HG02610 (cell line): ENCODE results near the gene PIMREG.

Experiments used
- ATAC-seq: cut with Tn5 transposase; IDR thresholded peaks from one replicate; pipeline ENCODE4 v1.9.1; 2021; ENCODE audit warnings: mild to moderate bottlenecking, moderate library complexity; ENCODE audit not compliant: unreplicated experiment

Gene PIMREG

DNA sequence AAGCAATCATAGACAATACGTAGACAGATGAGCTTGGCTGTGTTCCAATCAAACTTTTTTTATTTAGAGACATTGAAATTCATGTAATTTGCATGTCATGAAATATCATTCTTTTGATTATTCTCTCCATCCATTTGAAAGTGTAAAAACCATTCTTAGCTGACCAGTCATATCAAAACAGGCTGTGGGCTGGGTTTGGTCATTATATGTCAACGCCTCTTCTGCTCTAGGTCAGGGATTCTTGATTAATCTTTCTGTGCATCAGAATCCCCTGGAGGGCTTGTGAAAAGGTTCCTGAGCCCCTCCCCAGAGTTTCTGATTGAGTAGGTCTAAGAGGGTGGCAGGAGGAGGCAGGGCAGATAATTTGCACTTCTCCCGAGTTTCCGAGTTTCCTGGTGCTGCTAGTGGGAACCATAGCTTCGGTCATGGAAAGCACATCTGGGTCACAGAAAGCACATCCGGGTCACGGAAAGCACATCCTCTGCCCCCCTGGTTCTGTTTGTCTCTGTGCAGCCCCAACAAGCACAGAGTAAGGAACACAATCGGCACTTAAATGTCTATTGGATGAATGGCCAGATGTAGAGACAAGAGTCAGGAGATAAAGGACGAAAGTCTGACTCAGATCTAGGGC, 16.4 kb downstream of the PIMREG start:
- no peak for ATAC-seq

DNA sequence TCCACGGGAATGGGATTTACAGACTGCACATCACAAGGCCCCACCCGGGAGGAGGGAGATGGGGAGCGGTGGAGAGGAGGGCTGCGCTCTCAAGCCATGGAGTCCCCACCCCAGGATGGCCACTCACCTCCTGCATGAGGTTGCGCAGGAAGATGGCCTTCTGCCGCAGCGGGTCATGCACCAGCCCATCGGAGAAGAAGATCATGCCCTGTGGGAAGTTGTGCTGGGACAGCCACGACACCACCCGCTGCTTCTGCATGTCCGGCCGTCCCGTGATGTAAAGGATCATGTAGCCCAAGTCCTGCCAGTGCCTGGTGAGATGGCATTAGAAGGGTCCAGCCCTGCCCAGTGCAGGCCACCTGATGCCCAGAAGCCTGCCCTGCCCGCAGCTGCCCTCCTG, 17.0 kb downstream of the PIMREG start:
- no peak for ATAC-seq

DNA sequence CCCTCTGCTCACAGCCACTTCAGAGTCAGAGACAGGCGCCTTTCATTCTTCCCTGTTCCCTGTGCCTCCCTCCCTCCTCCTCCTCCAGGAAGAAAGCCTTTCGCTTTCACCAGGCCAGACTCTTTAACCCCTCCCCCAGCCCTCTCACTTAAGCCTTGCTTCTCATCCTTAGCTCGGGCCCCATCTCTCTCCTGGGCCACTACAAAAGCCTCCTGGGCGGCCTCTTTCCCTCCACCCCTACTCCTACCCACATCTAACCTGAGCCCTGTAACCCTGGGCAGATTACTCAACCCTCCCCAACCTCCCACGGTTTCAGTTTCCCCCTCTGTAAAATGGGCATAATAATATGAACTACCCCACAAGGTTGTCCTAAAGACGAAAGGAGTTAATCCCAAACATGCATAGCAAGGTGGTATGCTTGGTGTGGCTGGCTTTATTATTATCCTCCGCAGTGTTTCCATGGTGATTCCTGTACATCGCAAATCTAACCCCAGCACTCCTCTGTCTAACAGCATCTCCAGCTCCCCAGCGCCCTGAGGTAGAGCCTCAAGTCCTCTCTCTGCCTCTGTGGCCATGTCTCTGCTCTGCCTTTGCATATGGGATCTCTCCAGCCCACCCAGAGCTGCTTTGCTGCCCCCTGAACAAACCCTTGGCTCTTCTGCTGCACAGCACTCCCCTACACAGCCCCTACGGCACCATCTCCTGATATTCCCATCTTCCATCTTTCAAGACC, 17.7 kb downstream of the PIMREG start:
- ATAC-seq, result no peak

DNA sequence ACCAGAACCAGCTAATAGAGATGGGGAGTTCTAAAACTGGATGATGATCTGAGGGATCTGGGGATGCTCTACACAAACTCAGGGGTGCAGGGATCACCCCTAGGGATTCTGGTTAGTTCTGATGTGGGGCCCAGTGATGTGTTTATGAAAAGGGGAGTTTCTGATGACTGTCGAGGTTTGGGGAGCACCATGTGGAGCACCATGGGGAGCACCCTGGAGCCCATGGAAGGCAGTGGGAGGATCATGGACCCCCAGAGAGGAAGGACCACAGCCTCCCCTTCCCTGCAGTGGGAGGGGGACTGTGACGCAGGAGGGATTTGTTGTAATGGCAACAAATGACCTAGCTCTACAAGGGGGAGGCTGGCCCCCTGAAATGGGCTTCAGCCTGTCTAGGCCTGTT, 18.4 kb downstream of the PIMREG start:
- no peak for ATAC-seq

DNA sequence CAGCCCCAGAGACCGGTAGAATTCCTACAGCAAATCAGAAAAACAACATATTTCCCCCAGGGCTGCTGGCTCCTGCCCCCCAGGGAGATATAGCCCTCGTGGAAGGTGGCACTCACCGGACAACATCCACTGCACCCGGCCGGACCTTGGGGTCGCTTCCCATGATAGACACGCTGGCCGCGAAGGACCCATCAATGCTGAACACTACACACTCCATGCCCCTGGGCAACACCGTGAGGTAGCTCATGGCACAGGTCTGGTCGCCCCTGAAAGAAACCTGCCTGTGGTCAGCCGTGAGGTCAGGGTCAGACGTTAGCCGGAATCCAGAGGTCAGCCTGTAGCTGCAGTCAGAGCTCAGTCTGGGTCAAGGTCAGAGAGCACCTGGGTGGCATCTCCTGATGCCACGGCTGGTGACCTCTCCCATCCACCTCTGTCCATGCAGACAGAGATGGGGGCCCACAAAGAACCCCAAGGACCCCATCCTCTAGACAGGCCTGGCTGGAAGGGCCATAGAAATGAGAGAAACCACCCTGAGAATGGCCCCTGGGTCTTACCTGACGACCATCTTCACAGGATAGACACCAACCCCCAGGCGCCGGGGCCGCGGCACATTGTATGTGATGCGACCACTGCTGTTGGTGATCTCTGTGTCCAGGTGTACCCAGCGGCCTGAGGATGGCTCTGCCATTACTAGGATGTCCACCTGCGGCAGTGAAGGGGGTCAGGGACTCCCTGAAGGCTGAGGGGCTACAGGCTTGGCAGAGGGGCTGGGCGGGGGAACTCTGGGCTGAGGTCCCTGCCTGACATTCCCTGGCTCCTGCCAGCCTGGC, 19.6 kb downstream of the PIMREG start:
- no peak for ATAC-seq

DNA sequence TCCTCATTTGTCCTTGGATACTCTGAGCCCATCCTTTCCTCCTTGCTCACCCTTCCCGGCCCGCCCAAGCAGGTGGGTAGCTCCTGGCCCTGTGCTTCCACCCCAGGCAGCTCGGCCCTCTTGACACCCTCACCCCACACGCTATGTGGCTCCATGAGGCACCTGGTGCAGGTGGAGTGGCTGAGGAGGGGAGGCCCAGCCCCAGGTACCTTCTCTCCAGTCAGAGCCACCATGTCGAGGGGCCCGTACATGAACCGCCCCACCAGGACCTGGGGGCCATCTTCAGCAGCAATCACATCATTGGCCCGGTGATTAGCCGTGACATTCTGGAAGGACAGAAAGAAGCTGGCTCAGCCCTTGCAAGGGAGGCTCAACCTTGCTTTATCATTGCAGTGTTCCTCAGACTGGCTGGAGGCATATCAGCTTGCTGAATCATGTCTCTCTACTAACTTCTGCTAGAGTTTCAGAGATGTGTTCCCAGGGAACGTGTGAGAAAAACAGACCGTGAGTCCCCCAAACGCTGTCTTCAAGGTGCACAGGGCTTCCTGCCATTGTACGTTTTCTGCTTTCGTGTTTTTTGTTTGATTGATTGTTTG, 20.3 kb downstream of the PIMREG start:
- ATAC-seq, result no peak

DNA sequence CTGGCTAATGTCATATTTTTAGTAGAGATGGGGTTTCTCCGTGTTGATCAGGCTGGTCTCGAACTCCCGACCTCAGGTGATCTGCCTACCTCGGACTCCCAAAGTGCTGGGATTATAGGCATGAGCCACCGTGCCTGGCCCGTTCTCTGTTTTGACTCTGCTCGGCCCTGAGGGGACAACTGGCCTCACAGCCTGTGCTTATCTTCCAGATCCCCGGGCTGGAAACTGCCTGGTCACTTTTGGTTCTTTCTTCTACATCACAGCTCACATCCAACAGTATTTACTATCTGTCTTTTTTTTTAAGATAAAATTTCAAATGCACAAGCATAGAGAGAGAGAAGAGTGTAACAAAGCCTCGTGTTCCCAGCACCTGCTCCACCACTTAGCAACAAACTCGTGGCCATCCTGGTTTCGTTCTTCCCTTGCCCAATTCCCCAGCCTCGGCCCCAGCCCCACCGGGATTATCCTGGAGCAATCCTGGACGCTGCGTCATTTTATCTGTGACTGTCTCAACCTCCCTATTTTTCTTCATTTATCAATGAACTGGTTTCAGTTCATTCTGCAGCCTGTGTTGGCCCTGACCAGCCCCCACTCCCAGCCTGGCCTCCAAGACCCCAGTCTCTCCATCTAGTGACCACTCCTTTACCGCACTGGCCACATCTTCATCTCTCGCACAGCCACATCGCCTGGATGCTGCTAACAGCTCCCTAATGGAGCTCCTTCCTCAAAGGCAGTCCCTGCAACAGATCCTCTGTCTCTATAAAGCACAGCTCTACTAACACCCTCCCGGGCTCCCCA, 21.1 kb downstream of the PIMREG start:
- ATAC-seq, result no peak

DNA sequence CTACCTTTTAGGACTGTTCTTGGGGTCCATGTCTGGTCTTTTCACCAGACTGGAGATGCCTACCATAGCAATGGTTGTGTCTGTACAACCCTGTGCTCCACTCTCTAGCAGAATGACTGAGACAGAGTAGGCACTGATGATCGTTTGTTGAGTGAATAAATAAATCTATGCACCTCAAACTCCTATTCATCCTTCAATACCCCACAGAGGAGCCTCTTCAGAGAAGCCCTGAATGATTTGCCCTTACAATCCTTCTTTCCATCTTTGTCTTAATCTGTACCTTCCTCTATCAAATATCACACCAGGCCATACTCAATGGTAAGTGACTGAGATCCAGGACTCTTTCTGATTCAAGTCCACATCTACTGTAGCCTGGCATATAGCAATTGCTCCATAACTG, 23.3 kb downstream of the PIMREG start:
- ATAC-seq, result no peak

DNA sequence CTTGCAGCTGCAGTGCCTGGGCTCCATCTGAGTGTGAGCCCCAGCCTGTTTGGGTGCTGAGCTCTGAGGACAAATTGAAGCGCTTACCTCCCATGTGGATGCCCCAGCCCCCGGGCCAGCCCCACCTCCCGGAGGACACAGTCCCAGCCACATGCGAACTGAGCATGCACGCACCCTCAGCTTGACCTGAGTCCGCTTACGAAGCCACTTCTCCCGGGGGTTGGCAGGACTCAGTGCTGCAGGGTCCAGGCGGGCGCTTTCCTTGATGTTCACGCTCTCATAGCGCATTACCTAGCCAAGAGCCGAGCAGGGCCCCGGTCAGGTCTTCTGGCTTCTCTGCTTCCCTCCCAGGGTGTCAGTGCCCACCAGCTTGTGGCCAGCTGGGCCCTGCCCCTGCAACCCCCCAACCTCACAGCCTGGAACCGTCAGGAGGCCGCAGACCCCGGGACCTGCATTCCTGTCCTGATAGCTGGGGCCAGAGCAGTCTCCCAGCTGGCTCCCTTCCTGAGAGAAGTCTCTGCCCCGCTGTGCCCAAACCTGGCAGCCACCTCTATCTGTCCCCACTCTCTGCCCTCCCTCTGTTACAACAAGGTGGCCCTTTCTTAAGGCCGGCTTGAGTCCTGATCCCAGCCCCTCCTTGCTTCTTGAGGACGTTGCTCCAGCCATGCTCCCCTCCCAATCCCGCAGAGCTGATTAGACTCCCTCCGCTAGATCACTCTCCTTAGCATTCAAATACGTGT, 24.0 kb downstream of the PIMREG start:
- no peak for ATAC-seq

DNA sequence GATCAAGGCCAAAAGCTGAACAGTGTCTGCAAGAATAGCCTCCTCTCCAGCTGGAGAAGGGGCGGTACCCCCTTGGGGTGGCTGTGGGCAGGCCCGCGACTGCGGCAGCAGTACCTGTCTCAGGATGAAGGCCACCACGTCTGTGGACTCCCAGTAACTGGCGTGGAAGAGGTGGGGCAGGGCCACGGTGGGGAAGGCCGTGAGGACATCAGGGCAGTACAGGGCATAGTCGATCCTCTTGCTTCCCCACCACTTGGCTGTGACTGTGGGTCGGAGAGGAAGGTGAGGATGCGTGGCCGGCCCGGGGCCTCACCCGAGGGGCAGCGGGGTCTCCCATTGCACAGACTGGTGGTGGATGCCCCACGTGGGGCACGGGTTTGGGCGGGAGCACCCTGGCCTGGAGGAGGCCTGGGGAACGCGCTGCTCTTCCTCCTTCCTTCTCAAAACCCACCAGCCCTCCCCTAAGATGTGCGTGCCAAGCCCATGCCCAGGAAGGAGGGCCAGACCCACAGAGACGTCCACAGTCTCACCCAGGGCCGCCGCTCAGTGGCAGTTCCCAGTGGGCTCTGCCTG, 26.0 kb downstream of the PIMREG start:
- ATAC-seq, result no peak

DNA sequence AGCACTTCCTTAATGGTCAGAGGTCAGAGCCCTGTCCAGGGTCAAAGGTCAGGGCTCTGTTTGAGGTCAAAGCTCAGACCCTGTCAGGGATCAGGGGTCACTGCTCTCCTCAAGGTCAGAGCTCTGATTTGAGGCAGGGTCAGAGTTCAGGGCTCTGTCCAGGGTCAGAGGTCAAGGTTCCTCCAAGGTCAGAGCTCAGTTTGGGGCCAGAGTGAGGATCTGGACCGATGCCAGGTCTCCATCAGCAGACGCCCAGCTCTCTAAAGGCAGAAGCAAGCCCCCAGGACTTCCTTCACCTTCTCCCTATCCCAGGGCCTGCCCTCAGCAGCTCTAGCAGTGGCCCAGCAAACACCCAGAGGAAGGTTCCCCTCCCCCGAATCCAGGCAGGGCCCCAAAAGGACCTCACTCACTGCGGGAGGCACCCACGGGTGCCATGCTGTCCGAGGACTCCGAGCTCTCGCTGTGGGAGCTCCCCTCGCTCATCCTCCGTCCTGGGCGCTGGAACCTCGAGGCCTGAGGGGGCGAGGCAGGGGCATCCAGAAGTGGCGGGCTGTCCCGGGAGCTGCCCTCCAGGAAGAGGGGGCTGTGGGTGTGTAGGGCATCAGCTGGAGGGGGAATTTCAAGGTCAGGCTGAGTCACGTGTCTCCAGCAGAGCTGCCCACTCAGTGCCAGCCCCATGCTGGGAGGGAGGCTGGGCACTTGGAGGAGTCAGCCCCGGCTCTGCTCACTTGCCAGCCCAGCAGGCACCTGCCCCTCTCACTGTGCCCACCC, 26.7 kb downstream of the PIMREG start:
- no peak for ATAC-seq

DNA sequence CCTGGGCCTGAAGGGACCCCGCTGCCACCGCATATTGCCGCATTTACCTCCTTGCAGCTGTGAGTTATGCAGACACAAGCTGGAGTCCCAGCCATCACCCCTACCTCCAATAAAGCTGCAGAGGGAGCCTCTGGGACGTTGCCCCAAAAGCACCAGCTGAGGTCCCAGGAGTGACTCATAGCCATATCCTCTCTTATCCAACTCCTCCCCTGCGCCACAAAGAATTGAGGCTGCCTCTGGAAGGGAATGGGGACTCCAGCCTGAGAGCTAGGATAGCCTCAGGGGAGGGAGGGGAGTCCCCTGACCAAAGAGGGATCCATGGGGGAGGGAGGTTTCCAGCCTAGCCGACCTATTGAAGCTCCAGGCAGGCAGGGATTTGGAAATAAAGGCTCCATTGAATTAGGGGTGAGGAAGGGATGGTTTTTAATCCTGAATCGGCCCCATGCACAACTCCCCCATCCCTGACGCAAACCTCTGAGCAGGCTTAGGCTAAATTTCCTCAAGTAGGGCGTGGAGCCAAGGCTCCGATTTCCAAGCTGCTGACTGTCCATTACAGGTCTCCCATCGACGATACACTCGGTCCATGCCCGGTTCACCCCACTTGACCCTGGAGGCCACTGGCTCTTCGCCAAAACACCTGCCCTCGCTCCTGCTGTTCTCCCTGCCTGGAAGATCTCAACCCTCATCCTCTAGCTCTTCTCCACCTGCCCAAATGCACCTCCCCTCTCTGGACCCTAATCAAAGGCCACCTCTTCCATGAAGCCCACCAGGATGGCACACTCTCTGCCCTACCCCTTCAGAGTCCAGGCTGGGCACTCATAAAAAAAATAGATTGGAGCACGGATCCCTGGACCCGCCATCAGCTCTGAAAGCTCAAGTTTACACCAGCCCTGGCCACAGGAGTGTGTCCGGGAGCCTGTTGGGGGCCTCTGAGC, 27.5 kb downstream of the PIMREG start:
- no peak for ATAC-seq

DNA sequence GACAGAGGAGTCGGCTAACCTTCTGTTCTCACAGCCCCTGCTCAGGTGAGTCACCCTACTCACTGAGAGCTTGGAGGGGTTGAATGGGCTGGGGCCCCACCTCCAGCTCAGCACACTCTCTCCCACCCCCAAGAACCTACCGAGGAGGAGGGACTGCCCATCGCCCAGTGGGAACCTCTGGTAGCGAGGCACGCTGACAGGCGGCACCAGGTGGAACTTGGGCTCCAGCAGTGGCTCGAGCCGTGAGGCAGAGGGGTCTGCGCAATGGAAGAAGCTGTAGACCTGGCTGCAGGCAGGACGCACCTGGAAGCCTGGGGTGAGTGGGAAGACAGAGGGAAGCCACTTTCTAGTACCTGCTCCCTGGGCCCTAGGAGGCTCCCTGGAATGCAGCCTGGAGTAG, 28.3 kb downstream of the PIMREG start:
- no peak for ATAC-seq

DNA sequence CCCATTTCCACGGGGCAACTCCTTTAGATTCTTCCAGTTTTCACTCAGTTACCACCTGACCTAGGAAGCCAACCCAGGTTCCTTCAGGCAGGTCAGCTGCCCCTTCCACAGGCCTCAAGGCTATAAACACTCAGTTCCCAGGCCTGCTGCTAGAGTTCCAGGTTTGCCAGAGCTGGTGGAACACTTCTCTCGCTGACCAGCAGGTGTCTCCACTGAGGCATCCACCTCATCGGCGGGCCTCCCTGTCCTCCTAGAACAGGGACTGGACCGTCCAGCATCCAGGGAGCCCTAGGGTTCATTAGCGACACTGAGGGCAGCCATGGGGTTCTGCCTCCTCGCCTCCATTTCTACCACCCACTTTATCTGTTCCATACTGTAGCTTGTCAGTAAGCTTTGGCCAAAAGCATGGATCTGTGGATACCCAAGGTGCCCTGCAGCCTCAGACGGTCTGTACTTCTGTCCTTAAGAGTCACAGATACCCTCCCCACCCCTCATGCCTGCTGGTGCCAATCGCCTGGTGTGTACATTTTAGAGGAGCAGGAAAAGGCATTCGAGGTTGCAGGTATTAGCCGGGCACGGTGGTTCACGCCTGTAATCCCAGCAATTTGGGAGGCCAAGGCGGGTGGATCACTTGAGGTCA, 29.0 kb downstream of the PIMREG start:
- ATAC-seq, result no peak

DNA sequence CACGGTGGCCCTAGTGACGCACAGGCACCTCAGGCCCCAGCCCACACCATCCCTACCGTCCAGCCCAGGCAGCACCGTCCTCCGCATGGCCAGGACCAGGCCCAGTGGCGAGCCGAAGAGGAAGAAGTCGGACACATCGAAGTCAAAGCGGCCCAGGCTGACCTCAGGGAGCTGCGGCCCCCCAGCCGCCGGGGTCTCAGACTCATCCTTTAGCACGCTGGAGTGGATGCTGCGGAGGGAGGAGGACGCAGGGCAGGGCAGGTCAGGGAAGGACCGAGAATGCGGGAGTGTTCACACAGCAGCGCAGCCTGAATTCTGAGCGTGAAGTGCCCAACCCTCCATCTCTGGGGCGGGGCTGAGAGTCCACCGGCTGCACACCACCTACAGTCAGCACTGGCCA, 30.1 kb downstream of the PIMREG start:
- no peak for ATAC-seq

DNA sequence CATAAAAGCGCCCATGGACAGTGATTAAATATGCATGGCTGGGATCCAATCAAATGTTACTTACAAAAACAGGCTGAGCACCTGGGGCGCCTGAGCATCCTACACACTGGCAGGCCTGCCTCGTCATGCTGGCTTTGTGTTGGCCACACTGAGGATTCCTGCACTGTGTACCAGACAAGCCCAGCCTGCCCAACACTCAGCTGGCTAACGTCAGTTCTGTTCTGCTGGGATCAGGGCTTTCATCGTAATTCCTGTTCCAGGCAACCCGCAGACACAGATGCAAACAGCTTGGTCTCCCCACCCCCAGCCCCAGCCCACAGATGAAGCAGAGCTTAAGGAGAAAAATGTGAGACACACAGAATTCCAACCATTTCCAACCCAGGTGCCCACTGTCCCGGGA, 30.7 kb downstream of the PIMREG start:
- no peak for ATAC-seq

DNA sequence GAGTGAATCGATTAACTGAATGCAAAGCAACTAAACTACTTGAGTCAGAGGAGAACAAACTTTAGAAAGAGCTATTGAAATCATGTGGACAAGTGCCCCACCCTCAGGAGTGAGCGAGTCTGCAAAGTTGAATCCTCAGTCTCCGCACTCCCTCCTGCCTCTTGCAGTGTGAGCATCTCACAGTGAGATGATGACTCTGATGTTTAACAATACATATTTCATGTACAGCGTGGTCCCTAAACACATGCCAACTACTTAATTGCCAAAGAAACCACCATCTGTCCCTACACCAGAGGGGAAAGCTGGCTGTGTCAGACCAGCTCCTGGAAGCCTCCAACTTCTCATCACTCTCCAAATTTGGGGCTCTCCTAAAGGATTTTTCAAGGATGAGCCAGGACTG, 31.2 kb downstream of the PIMREG start:
- no peak for ATAC-seq
